IPS-NIHi11 (cell line): ENCODE measurements around the gene HOXA5.
A peak's percentile ranks its signal among the peaks of the same experiment; 100 is the strongest.

ENCODE experiments used
- DNase-seq: peaks from one replicate; pipeline ENCODE4 v3.0.0; 2012; ENCODE audit warnings: mixed read lengths, low spot score

Gene HOXA5

DNA sequence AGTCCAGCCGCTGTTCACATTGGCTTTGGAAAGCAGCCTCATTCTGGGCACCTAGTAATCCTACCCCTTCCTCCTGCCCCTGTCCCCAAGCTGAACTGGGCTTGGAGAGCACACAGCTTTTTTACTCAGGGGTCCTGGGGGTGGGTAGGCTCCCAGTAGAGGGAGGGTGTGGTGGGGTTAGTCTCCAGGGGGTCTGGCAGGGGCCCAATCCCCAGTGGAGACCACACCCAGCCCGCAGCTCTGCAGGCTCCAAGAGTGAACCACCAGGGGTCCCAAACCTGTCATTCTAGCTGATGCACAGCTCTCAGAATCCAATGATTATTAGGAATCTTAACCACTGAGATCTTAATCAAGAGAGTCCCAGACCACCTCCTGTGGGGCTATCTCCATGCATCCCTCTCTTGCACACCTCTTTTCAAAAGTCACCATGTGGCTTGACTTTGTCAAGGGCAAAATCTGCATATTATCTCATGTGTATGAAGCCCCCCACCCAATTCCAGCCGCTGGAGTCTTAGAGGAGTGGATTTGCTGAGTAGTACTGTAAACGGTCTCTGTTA lies 38.9 kb upstream of the HOXA5 start:
- no peak for DNase-seq

DNA sequence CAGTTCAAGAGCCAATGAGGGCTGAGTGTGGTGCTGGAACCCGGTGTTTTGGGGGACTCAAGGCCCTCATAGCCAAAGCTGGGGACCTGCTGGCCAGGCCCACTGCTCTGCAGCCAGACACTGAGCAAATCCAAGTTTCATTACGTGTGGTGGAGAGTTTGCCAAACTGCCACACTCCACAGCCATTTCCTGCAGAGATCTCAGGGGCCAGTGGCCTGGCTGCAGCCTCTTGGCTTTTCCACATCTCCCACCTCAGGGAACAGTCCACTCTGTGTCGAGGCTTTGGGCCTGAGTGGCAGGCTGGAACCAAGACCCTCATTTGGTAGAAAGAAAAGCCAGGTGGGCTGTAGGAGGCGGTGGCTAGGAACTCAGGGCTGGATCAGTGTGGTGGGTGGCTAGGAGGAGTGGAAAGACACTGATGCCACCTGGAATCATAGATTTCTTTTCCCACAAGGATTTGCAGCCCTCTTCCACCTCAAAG lies 38.4 kb upstream of the HOXA5 start:
- no peak for DNase-seq

DNA sequence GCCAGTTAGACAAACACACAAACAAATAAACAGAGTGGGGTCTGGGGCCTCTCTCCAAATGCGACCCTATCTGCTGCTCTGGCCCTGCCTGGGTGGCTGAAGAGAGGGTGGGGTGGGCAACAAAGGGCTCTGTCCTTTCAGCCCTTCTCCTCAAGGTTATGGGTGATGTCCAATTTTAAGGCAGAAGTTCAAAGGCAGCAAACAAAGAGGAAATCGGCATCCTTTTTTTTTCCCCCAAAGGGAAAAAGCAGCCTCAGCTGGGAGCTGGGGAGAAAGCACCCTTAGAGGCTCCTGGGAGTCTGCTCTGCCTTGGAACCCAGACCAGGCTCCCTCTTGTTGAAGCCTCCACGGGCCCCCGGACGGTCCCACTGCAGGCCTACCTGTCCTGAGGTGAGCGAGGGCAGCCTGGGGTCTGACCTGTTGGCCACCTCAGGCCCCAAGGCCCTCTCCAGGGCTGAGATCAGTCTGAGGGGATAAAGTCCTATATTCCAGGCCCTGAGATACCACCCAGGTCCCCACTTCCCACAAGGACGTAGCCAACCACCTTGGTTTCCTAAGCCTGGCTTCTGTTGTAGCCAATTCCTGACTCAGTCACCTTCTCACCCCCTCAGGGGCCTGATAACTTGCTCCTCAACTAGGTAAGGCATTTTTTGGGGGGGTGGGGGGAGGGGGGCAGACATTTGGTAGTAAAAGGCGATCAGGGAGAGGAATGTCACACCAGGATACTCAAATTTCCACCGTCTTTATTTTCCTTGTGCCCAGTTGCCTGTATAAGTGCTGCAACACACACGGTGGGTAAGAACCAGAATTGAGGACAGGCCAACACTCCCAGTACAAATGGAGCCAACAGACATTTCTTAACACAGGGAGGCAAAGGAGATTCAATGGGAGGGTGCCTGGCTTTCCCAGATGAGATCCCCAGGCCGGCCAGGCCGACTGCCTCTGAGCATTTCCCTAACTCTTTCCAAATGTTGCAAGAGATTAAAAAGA lies 37.2 kb upstream of the HOXA5 start:
- no peak for DNase-seq

DNA sequence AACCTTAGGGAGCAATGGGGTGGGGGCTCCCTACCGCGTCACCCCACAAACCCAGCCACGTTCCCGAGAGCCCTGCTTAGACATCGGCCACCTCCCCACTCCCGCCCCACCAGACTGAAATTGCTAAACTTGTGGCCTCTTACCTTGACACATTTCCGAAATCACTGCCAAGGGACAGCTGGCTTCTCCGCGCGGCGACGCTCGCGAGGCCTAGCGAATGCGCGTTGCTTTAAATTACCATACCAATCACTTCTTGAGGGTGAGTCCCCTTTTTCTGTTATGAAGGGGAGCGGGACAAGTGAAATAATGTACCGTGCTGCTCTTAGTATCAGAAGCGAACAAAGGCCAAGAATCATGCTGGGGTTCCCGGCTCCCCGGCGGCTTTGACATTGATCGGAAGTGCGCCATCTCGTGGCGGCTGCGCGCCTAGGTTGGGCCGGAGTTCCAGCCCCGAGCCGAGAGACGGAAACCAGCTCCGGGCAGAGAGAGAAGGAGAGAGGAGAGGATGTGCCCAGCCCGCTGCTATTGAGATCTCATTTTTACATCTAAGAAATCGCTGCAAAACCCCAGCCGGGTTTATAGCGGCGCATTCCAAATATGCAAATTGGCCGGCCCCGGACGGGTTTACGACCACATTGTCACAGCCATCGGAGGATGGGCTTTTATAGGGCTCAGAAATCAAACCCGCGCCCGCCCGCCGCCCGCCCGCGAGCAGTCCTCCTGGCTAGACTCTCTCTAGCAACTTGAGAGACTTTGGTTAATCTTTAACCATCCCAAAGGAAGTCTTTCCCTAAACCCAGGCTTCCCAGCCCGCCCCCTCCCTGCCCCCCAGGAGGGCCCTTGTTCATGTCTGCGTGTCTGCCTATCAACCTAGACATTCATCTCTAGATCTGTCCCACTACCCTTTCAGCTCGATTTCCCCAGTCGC lies 36.3 kb upstream of the HOXA5 start:
- DNase-seq, result peak; percentile 84

DNA sequence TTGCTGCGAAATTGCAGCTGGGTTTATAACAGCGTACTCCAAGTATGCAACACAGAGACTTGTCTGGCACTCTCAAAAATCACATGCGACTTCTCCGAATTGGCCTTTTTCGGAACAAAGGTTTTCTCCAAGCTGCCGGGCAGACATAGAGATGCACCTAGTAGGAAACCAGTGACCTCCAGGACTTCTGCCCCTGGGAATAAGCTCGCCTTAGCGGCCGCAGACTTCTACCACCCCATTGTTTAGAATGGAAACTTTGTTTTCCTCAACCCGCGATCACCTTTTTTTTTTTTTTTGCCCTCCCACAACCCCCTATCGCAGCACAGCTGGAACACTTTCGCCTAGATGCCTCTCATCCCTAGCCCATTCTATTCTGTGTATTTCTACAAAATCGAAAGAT lies 35.5 kb upstream of the HOXA5 start:
- no peak for DNase-seq

DNA sequence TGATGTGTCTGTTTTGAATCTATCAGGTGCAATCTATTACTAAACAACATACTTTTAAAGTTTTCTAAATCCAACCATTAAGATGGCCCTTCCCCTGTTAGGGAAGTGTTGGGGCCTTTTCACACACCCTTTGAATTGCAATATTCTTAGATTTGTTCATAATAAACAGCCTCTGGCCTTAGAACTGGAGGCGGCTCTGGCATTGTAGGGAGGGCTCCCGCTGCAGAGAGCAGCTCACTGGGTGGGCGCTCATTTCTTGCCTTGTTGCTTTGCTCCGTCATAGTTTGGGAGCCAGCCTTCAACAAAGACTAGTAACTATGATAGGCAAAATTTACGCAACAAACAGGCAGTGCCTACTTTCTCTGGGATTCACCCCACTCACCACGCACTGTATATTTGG lies 34.9 kb upstream of the HOXA5 start:
- no peak for DNase-seq

DNA sequence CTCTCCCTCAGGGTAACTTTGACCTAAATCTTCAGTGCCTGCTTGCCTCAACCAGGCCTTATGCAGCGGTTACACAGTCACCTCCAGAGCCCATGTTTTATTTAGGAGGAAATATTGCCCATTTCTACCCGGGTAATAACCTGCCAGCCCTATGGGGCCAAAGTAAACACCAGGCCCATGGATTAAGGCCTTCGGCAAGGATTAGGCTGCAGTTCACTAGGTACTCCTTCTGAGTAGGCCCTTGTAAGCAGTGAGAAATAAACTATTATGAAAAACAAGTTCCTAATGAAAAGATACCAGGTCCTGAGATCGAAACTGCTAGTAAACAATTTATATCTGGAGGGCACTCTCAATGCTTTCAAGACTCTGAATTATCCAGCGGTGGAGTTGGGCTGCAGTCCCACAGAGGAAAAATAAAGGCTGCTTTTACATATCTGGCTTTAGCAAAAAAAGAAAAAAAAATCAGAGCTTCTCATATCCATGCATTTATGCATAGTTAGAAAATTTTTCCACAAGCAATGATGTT lies 34.4 kb upstream of the HOXA5 start:
- DNase-seq, result no peak

DNA sequence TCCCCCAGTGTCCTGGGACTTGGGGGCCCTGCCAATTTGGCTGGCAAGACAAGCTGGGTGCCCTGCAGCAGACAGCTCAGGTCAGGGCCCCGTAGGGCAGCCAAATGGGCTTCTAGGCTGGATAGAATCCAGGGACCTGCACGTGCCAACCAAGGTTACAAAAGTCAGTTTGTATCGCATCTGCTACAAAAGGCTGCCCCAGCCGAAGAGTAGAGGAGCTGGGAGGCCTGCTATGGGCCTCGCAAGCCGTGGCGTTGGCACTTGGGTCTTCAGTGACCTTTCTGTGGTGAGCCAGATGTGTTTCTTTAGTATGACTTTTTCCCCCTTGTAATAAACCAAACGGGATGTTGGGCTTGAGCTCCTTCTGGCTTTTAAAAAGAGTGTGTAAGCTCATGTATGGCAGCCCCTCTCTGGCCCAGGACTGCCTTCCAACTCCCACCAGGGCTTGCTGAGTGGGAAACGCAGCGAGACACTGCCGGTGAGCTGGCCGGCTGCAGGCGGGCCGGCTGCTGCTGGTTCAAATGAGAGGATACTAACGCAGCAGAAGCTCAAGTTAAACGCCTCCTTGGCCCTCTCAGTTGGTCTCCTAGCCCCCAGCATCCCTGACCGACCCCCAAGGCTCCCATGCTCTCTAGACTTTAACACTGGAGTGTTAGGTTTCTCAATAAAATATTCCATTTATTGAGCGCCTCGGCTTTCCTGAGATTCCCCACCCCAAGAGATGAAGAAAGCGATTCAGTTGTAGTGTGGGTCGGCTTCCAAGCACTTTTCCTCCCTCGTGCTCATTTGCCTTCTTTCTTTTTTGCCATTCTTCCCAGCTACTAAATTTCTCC lies 33.7 kb upstream of the HOXA5 start:
- no peak for DNase-seq

DNA sequence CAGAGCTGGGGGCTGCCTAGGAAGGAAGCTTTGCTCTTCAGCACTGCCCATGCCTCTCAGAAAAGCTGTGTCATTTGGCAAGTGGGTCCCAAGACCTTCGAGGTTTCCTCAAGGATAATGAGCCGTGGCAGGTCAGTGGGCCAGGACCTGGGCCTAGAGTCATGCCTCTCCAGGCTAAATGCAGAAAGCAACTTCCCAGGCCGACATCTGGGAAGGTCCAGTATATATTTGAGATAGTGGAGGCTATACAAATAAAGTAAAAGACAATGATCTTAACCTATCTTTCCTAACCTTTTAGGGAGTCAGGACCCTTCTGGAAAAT lies 33.0 kb upstream of the HOXA5 start:
- DNase-seq, result no peak

DNA sequence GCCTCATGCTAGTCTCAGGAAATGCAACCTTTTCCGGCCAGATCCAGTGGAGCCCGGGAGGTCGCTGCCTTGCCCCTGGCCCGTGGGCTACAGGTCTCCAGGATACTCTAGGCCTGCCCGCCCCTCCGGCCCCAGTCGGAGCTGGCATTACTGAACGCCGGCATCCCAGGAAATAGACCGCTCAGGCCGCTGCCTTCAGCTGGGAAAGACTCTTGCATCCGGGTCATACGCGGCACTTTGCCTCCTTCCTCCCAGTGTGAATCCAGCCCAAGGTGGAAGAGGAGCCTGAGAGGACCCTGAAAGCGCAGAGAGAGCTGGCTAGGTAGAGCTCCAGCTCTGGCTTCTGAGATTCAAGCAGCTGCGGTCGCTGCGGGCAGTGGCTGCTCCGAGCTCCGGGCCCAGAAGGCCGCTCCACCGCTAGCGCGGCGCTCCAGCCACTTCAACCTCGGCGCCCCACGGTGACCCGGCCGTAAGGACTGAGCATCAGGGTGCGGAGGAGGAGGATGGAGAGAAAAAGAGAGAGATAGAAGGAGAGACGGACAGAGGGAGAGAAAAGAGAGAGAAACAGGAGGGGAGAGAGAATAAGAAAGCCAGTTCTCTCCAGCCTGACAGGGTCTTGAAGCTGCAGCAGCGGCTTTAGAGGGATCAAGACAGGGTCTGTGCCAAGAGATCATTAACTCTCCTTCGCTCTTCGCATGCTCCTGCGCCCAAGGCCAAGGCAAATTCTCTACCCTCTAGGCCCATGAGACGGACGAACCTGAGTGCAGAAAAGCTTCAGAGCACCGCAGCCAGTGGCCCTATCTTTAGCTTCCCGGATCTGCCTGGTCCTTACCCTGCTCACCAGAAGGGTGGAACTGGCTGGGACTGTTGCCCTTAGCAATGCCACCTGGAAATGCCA lies 32.4 kb upstream of the HOXA5 start:
- peak; percentile 10 for DNase-seq

DNA sequence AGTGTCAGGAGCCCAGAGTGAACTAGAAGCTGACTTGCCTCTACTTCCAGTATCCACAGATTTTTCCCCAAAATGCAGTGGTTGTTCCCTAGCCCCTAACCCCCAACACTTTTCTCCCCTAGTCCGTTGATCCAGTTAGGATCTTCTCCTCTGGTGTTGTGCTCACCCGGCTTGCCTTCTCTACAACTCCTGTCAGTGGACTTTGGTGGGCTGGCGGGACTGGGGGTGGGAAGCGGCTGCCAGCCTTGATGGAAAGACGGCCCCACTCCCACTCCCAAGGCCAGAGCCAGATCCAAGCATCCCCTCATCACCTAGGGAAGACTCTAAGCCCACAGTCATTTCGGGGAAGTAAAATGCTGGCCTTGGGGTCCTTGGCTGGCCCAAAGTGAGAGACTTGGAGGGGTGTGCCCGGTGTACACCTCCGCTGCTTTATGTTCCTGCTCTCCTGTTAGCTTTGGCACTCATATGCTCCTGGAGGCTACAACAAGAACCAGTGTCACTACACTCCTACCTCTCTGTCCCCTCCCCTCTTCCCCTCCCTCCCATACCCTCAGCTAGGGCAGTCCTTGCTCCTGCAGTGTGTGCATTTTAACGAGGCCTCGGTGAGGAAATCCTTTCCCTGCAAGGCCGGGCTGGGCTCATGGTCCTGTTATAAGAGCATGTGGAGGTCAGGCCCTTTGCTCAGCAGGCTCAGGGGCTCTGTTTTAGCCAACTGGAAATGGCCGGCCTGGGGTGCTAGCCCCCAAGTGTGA lies 31.6 kb upstream of the HOXA5 start:
- DNase-seq, result peak; percentile 12

DNA sequence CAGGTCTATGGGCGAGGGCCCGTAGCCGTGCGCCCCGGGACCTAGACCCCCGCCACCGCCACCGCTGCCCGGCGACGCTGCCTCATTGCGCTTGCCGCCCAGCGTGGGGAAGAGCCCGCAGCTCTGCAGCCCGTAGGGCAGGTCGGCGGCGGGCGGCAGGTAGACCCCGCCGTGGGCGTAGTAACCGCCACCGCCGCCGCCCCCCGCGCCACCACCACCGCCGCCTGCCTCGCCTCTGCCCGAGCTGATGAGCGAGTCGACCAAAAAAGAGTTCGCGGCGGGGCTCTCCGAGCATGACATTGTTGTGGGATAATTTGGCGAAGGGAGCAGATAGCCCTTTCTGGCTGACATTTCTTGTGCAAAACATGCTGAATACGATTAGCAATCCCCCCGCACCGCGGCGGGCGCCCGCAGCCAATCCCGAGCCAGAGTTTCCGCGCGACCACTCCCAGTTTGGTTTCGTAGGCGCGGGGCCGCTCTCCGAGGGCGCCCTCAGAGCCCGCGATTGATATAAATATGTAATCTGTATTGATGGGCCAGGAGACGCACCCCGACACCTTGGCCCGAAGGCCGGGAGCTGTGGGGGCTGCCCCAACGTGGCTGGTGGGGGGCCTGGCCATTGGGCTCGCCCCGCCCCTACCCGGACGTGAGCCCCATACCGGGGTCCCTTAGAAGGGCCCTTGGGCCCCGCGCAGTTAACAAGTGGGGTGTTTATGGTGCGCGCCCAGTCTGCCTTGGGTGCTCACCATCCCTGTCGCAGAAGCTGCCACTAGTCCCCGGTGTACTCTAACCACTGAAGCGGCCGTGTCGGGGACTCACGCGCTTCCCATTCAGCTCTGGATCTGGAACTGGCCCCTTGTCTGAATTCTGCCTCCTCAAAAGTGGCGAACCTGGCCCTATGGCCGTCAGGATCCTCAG lies 30.7 kb upstream of the HOXA5 start, which contains the start of gene HOXA10:
Gene HOXA10, minus strand, starts transcription at position 365 of the 918 bp plus-strand sequence. Its CDS starts 14 bp downstream, at position 351.
- peak; percentile 33 for DNase-seq

DNA sequence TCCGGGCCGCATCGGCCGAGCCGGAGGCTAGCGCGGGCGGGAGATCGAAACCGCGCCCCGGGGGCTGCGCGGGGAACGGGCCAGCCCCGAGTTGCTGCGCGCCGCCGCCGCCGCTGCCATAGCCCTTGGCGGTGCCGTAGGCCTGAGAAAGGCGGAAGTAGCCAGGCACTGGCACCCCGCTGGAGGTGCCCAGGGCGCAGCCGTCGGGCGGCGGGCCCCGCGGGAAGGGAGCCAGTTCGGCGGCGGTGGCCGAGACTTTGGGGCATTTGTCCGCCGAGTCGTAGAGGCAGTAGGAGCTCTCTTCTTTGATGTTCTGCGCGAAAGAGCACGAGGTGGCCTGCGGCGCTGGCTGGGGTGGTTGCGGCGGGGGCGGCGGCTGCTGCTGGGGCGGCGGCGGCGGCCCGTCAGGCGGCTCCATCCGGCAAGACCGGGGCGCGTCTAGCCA lies 30.1 kb upstream of the HOXA5 start:
- peak; percentile 39 for DNase-seq

DNA sequence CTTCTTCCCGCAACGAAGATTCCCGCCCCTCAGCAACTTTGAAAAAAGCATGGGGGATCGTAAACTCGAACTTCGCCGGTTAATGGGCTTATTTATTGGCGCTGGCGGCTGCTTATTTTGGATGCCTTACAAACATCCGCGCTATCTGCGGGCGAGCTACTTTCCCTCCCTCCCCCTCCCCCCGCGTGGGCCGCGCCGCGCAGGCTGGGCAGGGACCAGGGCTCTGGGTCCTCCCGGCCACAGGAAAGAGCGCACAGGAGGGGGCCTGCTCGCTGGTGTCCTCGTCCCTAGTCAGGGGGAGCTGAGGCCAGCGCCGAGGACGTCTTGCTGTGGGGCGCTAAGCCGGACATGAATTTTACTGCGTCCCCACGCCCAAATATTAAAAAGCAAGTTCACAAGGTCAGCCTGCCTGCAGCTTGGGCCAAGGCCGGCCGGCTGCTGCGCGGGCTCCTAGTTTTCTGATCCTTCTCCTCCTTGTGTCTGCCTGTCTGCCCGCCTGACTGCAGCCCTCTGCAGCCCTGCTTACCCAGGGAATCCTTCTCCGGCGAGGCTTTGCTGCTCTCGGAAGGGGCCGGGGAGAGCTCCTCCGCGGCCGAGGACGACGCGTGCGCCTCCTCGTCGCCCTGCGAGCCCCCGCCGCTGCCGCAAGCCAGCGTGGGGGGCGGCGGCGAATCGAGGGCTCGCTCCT lies 29.5 kb upstream of the HOXA5 start:
- peak; percentile 22 for DNase-seq

DNA sequence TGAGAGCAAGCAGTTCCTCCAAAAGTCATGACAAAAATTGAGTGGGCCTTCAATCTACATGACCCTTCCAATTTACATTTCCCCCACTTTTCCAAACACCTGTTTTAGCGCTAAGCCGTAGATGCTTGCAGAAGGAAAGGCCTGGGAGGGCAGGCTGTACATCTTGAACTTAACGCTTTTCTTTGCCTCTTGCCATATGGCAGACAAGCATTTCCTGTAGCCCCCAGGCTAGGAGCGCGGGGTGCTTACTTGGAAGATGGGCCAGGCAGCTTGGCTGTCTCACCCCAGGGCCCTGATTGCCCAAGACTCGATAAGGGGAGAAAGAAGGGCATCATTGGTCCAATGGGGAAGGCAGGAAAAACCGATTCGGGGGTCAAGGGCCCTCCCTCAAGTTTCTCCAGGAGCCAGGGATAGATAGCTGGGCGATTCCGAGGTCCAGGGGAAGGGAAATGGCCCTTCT lies 28.9 kb upstream of the HOXA5 start:
- no peak for DNase-seq

DNA sequence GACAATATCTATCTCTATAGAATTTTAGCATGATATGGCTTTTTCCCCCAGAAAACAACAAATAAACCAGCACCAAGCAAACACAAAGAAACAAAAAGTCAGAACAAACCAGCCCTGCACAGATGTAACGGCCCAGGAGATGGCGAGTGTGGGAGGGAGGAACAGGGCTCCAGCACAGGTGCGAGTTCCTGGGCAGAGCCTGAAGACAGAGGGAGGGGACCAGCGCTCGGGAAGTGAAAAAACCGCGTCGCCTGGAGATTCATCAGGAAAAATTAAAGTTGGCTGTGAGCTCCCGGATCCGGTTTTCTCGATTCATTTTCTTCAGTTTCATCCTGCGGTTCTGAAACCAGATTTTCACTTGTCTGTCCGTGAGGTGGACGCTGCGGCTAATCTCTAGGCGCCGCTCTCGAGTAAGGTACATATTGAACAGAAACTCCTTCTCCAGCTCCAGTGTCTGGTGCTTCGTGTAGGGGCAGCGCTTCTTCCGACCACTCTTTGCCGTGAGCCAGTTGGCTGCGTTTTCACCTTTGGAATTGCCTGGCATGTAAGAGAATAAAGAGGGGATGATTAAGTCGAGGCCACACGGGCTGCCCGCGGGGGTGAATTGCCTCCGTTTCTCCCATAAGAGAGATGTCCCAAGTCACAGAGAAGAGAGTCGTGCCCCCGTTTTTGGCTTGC lies 28.3 kb upstream of the HOXA5 start:
- DNase-seq, result no peak

DNA sequence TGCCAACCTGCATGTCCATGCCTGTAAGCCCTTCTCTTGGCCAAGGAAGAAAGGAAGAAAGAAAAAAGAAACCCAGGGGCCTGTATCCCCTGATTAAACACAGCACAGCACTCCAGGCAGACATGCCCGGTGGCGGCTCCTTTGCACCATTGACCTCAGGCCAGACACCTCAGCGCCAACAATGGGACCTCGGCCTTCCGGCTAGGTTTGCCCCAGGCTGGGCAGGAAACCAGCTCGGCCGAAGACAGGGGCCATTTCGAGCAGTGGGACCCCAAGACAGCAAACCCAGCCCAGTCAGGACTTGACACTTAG lies 27.8 kb upstream of the HOXA5 start:
- no peak for DNase-seq
